Measurements from ENCODE around the gene NARS2.

NARS2 gene

DNA sequence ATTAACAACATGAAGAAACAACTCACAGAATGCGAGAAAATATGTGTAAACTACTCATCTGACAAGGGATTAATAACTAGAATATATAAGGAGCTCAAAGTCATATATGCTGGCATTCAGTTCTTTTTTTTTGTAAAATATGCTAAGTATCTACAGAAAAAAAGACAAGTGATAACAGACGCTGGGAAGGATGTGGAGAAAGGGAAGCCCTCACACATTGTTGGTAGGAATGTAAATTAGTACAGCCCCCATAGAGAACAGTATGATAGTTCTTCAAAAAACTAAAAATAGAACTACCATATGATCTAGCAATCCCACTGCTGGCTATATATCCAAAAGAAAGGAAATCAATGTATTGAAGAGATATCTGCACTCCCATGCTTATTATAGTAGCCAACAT, 170.9 kb downstream of the NARS2 start:
- no peak for DNase-seq

DNA sequence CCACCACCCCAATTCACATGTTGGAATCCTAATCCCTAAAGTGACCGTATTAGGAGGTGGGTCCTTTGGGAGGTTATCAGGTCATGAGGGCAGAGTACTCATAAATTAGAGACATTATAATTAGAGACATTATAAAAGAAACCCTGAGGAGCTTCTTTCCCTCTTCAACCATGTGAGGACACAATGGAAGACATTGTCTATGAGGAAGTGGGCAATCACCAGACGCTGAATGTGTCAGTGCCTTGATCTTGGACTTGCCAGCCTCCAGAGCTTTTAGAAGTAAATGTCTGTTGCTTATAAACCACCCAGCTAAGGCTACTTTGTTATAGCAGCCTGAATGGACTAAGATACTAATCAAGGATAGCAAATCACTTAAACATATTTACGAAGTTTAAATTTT, 171.8 kb downstream of the NARS2 start:
- DNase-seq = no peak

DNA sequence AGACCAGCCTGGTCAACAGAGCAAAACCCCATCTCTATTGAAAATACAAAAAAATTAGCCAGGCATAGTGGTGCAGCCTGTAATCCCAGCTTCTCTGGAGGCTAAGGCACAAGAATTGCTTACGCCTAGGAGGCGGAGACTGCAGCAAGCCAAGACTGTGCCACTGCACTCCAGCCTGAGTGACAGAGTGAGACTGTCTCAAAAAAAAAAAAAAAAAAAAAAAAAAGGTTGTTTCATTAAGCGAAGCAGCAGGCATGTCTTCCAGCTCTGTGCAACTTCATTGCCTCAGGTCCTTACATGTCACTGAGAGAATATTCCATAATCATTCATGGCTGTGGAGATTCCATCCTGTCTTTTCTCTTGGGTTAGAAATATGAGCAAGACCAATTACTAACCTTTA, 174.0 kb downstream of the NARS2 start:
- DNase-seq = no peak

DNA sequence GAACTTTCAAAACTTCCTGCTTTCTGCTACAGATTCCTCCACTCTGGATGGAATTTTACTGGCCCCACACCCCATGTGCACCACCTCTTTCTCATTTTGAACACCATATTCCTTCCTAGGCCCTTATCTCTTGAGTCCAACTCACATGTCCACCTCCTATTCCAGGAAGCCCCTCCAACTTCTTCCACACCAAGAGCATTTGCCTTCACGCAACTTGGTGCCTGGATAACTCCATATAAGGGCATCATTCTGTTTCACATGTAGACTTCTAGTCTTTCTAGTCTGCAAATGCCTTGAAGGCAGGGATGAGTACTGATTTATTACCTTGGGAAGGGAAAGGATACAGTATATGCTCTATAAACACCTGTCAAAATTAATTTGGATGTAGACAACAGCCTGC, 174.5 kb downstream of the NARS2 start:
- no peak for DNase-seq

DNA sequence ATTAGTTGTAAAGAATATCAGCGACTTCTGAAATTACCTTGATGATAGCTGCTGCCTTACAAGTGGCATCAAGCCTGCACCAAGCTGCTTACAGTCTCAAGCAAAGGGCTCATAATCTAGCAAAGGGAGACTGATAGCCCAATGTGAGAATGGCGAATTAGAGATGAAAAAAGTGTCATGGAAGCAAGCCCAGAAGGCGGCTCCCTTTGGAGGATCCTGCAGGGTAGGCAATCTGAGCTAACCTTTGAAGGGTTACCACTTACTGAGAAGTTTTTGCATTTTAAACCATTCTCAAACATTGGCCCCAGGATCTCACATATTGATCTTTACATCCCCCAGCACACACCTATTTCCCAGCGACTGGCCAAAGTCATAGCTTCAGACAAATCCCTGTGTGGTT, 175.5 kb downstream of the NARS2 start:
- DNase-seq = no peak

DNA sequence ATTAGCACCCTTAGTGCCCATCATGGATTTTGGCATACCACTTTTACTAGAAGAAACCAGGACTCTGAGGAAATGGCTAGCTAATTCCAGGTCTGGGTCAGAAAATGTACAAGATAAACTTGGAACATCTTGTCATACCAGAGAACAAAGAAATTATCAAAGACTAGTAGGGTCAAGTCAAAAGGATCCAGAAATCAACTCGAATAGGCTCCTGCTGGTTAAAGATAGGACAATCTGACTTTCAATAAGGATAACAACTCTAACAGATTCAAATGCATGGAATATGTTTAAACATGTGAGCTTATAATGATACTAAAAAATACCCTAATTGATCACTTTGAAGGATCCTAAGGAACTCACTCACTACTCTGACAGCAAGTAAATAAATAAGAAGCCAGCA, 175.9 kb downstream of the NARS2 start:
- no peak for DNase-seq

DNA sequence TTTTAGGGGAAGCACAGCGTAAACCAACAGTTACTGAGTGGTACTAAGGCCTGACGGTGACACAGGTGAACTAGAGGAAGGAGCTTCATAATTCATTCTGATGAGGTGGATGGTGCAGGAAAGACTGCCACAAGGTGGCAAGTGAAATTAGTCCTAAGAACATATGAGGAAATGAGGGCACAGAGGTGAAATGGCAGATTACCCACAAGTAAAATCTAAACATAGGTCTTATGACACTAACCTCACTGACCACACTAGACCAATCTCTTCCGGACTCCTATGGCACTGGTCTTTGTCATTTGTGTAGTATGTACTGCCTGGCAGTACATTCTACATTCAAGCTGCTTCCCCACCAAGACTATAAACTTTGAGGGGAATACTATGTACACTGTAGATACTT, 177.3 kb downstream of the NARS2 start:
- DNase-seq = no peak

DNA sequence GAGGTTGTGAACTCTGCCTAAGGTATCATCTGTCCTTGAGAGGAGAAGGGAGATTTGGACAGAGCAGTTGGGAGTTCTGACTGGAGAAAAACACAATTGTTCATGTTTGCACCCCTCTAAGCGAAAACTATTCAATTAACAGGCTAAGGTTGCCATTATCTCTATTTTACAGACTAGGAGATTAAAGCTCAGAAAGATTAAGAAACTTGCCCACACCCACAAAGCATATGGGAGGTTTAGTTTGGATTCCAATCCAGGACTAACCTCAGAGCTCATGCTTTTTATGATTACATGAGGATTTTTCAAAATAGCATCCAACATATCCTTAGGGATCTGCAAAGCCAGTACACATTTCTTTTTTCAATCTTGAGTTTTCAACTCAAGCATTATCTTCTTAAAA, 179.1 kb downstream of the NARS2 start:
- DNase-seq = no peak

DNA sequence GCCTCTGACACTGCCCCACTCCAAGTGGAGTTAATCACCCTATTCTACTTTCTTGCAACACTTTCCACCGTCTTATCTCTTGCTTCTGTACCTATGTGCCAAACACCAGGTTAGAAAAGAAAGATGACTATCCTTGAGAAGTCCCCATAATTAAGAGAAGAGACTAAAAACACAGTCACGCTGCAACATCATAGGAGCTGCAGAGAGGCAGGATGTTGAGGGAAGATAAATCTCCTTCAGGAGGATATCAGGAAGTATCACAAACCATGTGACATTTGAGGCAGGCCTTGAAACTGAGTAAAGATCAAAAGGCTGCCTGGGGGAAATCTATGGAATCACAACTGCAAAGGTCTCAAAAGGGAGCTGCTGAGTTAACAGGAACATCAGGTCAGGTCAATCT, 181.8 kb downstream of the NARS2 start:
- no peak for DNase-seq

DNA sequence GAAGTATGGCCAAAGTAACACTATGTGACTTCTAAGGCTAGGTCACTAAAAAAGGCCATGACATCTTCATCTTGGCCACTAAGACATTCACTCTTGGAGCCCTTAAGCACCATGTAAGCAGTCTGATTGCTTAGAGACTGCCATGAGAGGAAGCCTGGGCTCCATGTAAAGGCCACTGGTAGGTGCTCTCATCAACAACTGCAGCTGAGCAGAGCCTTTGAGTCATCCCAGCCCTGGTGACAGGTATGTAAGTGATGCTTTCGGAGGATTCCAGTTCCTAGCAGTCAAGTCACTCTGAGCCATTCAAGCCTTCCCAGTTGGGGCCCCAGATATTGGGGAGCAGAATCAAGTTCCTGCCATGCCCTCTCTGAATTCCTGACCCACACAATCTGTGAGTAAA, 183.2 kb downstream of the NARS2 start:
- DNase-seq = no peak

DNA sequence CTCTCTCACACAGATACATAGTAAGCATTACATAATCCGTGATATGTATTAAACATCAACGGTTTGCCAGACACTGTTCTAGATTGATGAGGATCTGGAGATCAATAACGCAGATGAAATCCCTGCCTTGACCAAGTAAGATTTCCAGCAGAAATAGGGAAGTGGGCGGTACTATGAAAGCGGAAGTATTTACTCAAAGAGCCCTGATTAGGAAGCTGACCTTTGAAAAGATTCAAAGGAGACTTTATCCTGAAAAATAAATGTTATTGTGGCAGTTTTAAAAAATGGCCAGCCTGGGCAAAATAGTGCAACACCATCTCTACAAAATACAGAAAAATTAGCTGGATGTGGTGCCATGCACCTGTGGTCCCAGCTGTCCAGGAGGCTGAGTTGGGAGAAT, 183.9 kb downstream of the NARS2 start:
- DNase-seq = no peak

DNA sequence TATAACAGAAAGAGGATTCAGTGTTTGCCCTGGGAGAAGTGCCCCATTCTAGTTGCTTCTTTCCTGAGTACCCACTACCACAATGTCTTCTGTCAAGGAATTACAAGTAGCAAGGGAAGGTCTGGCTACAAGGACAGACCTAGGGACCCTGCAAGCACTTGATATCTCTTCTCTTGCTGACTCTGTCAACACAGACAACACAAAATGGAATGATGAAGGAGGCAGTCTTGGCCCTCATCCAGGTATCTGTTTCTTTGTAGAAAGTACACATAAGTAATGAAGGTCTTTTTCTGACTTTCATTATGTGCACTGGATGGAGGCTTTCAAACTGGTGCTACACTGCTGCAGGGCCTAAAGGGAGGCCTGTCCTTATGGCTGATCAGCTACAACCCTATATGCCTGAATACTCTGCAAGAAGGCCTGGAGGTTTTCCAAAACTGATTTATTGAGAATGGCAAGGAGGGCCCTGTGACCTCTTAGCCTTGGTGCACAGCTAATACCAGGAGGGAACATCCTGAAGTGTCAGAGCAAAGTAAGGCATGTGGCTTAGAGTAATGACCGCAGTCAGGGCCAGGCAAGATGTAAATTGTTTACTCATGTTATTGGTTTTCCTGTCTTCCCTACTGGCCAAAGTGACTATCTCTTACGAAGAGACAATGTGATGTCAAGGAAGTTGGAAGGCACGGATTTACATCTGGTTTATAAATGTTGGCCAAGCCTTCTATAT, 188.3 kb downstream of the NARS2 start:
- no peak for DNase-seq

Measured in NCI-H2107 (cell line).